ENCODE measurements around the gene MTAP.

The MTAP gene

GRCh38 chr9:21972361-21972760 is 169.9 kb downstream of the MTAP start:
- H3K9ac ChIP-seq (ENCODE audit: low read length): no peak overlapping the region
- no peaks in the 10 kb centered on the region for H3K27me3 ChIP-seq (replicated peaks; ENCODE audit: insufficient read depth, low read length)
- H2AFZ ChIP-seq (ENCODE audit: low read length): no peak overlapping the region

DNA sequence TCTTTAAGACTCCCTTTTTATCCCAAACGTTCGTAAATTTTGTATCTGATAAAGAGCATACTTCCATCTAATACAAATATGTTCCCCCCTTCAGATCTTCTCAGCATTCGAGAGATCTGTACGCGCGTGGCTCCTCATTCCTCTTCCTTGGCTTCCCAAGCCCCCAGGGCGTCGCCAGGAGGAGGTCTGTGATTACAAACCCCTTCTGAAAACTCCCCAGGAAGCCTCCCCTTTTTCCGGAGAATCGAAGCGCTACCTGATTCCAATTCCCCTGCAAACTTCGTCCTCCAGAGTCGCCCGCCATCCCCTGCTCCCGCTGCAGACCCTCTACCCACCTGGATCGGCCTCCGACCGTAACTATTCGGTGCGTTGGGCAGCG is 171.9 kb downstream of the MTAP start:
- Histone ChIP-seq H3K9me3 (replicated peaks; ENCODE audit: insufficient read depth, low read length) (no peaks in the 10 kb centered on the region), H3K4me2 (ENCODE audit: low read depth, low read length) (no peak overlapping the region), H3K4me1 (ENCODE audit: low read length) (no peaks in the 10 kb centered on the region), H3F3A (ENCODE audit: insufficient read depth, low read length) (no peaks in the 10 kb centered on the region), H3K9ac (ENCODE audit: low read length) (no peak overlapping the region), H3K4me3 (ENCODE audit: low read length) (no peak overlapping the region), H2AFZ (ENCODE audit: low read length) (no peak overlapping the region), H4K20me1 (ENCODE audit: insufficient read depth, low read length) (no peaks in the 10 kb centered on the region), H3K27me3 (replicated peaks; ENCODE audit: insufficient read depth, low read length) (no peaks in the 10 kb centered on the region), H3K9me2 (replicated peaks; ENCODE audit: insufficient read depth, low read length) (no peaks in the 10 kb centered on the region), H3K36me3 (replicated peaks; ENCODE audit: insufficient read depth, low read length) (no peaks in the 10 kb centered on the region), H3K79me2 (ENCODE audit: low read length) (no peaks in the 10 kb centered on the region), H3K27ac (ENCODE audit: low read length) (no peak overlapping the region)
- TF ChIP-seq CTCF (IDR thresholded peaks at IDR 0.05; ENCODE audit: low read length) (no peak), EZH2phosphoT487 (IDR thresholded peaks at IDR 0.05; ENCODE audit: low read length) (no peak), EZH2 (optimal IDR thresholded peaks at IDR 0.05; ENCODE audit: low read depth, low read length) (no peak)
- DNase-seq: no peak

More at GRCh38 chr9:21972361-21972760, 169.9 kb downstream of the MTAP start:
- Histone ChIP-seq H3K9me3 (replicated peaks; ENCODE audit: insufficient read depth, low read length) (no peaks in the 10 kb centered on the region), H3K9me2 (replicated peaks; ENCODE audit: insufficient read depth, low read length) (no peaks in the 10 kb centered on the region), H3F3A (ENCODE audit: insufficient read depth, low read length) (no peaks in the 10 kb centered on the region), H4K20me1 (ENCODE audit: insufficient read depth, low read length) (no peaks in the 10 kb centered on the region), H3K27ac (ENCODE audit: low read length) (no peak overlapping the region), H3K4me3 (ENCODE audit: low read length) (no peak overlapping the region), H3K4me2 (ENCODE audit: low read depth, low read length) (no peak overlapping the region), H3K4me1 (ENCODE audit: low read length) (no peaks in the 10 kb centered on the region), H3K36me3 (replicated peaks; ENCODE audit: insufficient read depth, low read length) (no peaks in the 10 kb centered on the region), H3K79me2 (ENCODE audit: low read length) (no peaks in the 10 kb centered on the region)
- no peak for DNase-seq
- TF ChIP-seq CTCF (IDR thresholded peaks at IDR 0.05; ENCODE audit: low read length): no peak
- no peak for TF ChIP-seq EZH2phosphoT487 (IDR thresholded peaks at IDR 0.05; ENCODE audit: low read length)
- no peak for TF ChIP-seq EZH2 (optimal IDR thresholded peaks at IDR 0.05; ENCODE audit: low read depth, low read length)

DNA sequence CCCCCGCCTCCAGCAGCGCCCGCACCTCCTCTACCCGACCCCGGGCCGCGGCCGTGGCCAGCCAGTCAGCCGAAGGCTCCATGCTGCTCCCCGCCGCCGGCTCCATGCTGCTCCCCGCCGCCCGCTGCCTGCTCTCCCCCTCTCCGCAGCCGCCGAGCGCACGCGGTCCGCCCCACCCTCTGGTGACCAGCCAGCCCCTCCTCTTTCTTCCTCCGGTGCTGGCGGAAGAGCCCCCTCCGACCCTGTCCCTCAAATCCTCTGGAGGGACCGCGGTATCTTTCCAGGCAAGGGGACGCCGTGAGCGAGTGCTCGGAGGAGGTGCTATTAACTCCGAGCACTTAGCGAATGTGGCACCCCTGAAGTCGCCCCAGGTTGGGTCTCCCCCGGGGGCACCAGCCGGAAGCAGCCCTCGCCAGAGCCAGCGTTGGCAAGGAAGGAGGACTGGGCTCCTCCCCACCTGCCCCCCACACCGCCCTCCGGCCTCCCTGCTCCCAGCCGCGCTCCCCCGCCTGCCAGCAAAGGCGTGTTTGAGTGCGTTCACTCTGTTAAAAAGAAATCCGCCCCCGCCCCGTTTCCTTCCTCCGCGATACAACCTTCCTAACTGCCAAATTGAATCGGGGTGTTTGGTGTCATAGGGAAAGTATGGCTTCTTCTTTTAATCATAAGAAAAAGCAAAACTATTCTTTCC is 172.4 kb downstream of the MTAP start:
- no peaks in the 10 kb centered on the region for H4K20me1 ChIP-seq (ENCODE audit: insufficient read depth, low read length)
- no peak overlapping the region for H2AFZ ChIP-seq (ENCODE audit: low read length)
- no peaks in the 10 kb centered on the region for H3K79me2 ChIP-seq (ENCODE audit: low read length)
- no peak for DNase-seq
- H3K9me3 ChIP-seq (replicated peaks; ENCODE audit: insufficient read depth, low read length): no peaks in the 10 kb centered on the region
- H3K36me3 ChIP-seq (replicated peaks; ENCODE audit: insufficient read depth, low read length): no peaks in the 10 kb centered on the region
- TF ChIP-seq CTCF (IDR thresholded peaks at IDR 0.05; ENCODE audit: low read length): no peak
- TF ChIP-seq EZH2 (optimal IDR thresholded peaks at IDR 0.05; ENCODE audit: low read depth, low read length): no peak
- TF ChIP-seq EZH2phosphoT487 (IDR thresholded peaks at IDR 0.05; ENCODE audit: low read length): no peak
- H3K4me2 ChIP-seq (ENCODE audit: low read depth, low read length): no peak overlapping the region
- no peaks in the 10 kb centered on the region for H3K27me3 ChIP-seq (replicated peaks; ENCODE audit: insufficient read depth, low read length)
- H3K4me3 ChIP-seq (ENCODE audit: low read length): no peak overlapping the region
- H3K9ac ChIP-seq (ENCODE audit: low read length): no peak overlapping the region
- H3K9me2 ChIP-seq (replicated peaks; ENCODE audit: insufficient read depth, low read length): no peaks in the 10 kb centered on the region
- no peaks in the 10 kb centered on the region for H3K4me1 ChIP-seq (ENCODE audit: low read length)
- no peaks in the 10 kb centered on the region for H3F3A ChIP-seq (ENCODE audit: insufficient read depth, low read length)
- no peak overlapping the region for H3K27ac ChIP-seq (ENCODE audit: low read length)

All from MM.1S (cell line).